ENCODE data around the gene CCDC195. TPM values are rescaled to one million over a fixed set of nuclear protein-coding genes. Genes with fewer than 3 reads are reported as not detected.

Gene CCDC195, protein sequence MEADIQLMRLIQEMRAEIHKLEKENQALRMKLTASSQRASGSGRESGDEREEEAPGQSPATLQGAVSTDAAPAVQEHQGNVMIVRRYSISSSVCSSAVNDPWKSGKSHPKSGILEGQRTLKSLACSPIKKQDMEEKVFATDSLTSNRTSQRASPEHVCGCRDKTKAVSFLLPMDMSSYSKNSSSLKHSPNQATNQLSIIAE
- not detected in 2 replicates for polyA plus RNA-seq (2011; rRNA removed)
- not detected in 2 replicates for polyA minus RNA-seq (2011; rRNA and poly(A)+ RNA removed)

DNA sequence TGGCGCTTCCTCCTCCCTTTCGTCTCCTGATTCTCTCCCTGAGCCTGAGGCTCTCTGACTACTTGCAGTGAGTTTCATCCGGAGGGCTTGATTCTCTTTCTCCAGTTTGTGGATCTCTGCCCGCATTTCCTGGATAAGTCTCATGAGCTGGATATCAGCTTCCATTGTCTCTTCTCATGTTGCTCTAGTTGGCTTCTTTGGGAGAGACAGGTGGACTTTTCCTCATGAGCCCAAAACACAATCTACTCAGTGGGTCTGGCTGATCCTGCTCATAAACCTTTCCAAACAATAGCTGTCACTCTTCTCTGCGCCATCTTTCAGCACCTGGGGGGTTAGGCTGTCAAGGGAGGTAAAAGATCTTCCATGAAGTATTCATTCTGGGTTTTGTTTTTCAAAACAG, at the start of gene CCDC195:
TSS of gene CCDC195 (minus strand) at position 165 of the 400 bp plus-strand sequence. CDS start at position 165, 0 bp downstream.
- TF ChIP-seq, protein P1, sequence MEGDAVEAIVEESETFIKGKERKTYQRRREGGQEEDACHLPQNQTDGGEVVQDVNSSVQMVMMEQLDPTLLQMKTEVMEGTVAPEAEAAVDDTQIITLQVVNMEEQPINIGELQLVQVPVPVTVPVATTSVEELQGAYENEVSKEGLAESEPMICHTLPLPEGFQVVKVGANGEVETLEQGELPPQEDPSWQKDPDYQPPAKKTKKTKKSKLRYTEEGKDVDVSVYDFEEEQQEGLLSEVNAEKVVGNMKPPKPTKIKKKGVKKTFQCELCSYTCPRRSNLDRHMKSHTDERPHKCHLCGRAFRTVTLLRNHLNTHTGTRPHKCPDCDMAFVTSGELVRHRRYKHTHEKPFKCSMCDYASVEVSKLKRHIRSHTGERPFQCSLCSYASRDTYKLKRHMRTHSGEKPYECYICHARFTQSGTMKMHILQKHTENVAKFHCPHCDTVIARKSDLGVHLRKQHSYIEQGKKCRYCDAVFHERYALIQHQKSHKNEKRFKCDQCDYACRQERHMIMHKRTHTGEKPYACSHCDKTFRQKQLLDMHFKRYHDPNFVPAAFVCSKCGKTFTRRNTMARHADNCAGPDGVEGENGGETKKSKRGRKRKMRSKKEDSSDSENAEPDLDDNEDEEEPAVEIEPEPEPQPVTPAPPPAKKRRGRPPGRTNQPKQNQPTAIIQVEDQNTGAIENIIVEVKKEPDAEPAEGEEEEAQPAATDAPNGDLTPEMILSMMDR (IDR thresholded peaks at IDR 0.05; ENCODE audit: low read depth, low read length) = no peak
- Histone ChIP-seq H3K27ac (ENCODE audit: low read depth, low read length) (no peak within 1 kb of the TSS), H3K27me3 (ENCODE audit: control insufficient read depth, insufficient read depth, low read length) (no peaks in the 10 kb centered on the region), H3K4me3 (ENCODE audit: low read depth, low read length) (no peak within 1 kb of the TSS), H3K9me3 (ENCODE audit: control insufficient read depth, insufficient read depth, low read length) (no peaks in the 10 kb centered on the region)
- CTCF ChIA-PET = no interaction called here
- POLR2A ChIA-PET = no interaction called here
- no peak for DNase-seq (ENCODE audit: low read depth, low spot score)

DNA sequence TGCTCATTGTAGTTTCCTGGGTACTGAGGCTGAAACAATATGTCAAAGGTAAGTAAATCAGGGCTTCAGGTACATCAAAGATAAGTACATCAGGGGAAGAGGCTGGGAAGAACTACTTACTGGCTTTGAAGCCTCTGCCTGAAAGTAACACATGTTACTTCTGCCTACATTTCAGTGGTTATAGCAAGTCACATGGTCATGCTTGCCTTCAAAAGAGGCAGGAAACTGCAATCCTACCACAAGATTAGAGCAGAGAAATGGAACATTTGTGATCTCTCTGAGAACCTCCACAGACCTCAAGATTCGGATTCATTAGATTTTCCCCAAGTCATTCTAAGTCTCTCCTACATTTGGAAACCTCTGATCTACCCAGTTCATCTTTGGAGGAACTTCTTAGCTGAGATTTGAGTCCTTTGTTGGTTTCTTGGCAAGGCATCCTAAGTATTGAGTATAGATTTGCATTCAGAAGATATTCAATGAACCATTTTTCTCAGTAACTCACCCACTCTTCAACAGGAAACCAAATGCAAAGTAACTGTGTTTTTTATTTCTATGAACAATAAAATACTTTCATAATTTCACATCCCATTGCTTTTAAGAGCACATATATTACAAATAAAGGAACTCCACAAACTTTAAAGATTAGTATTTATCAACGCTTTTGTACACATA, 48.5 kb upstream of the CCDC195 start:
- TF ChIP-seq, protein P1 (IDR thresholded peaks at IDR 0.05; ENCODE audit: low read depth, low read length) = no peak
- ChIA-PET POLR2A (no interaction called here), CTCF (no interaction called here)
- no peaks in the 10 kb centered on the region for H3K27me3 ChIP-seq (ENCODE audit: control insufficient read depth, insufficient read depth, low read length)
- no peak for DNase-seq (ENCODE audit: low read depth, low spot score)
- no peaks in the 10 kb centered on the region for H3K9me3 ChIP-seq (ENCODE audit: control insufficient read depth, insufficient read depth, low read length)
- H3K4me3 ChIP-seq (ENCODE audit: low read depth, low read length) = no peak overlapping the region
- no peak overlapping the region for H3K27ac ChIP-seq (ENCODE audit: low read depth, low read length)

DNA sequence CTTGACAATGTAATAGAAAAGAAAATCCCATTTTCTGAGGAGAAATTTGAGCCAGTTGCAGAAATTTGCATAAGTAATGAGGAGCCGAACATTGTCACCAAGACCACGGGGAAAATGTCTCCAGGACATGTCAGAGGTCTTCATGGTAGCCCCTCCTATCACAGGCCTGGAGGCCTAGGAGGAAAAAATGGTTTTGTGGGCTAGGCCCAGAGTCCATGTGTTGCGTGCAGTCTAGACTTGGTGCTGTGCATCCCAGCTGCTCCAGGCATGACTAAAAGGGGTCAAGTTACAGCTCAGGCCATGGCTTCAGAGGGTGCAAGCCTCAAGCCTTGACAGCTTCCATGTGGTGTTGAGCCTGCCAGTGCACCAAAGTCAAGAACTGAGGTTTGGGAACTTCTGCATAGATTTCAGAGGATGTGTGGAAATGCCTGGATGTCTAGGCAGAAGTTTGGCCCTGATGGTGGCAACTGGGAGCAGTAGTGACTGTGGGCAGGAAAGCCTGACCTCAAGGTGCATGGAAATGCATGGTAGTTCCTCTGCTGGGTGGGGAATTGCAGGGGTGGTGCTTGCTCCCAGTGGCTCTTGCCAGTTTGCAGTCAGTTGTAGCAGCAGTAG, 41.9 kb upstream of the CCDC195 start:
- Histone ChIP-seq H3K4me3 (ENCODE audit: low read depth, low read length) (no peak overlapping the region), H3K27me3 (ENCODE audit: control insufficient read depth, insufficient read depth, low read length) (no peaks in the 10 kb centered on the region), H3K9me3 (ENCODE audit: control insufficient read depth, insufficient read depth, low read length) (peaks cover 13% of the 10 kb centered on the region; the same call in 1 of the 2 replicates), H3K27ac (ENCODE audit: low read depth, low read length) (no peak overlapping the region)
- ChIA-PET POLR2A (no interaction called here), CTCF (interaction anchor here (2.2 kb wide), 1 partner anchor 20 kb away, joined by 10 read pairs; no protein-coding TSS in a partner anchor)
- no peak for DNase-seq (ENCODE audit: low read depth, low spot score)
- TF ChIP-seq, protein P1 (IDR thresholded peaks at IDR 0.05; ENCODE audit: low read depth, low read length) = no peak

DNA sequence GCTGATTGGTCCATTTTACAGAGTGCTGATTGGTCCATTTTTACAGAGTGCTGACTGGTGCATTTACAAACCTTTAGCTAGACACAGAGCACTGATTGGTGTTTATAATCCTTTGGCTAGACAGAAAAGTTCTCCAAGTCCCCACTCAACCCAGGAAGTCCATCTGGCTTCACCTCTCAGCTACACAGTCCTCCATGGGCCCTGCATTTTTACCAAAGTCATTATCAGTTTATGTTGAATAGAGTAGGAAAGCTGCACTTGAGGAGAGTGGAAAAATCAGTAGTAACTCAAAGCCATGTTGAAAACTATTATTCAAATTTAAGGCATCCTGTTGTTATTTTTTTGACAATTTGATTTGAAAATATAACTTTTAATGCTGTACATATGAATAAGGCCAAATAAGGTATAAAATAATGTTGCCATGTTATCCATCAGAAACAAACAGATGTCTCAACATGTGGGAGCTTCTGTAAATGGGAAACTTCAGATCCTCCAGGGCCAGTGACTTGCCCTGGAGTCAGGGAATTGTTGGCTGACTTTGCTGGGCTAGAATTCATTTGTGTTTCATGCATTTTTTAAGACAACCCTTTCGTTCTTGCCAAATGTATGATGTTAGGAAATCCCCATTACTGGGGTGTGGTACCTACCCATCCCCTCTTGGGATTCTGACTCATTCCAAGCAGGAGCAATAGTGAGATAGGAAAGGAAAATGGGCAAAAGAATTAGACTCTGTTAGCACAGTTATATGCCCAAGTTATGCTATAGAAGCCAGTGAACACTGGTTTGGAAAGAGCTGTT, 37.8 kb upstream of the CCDC195 start:
- no peak overlapping the region for H3K27ac ChIP-seq (ENCODE audit: low read depth, low read length)
- no peaks in the 10 kb centered on the region for H3K27me3 ChIP-seq (ENCODE audit: control insufficient read depth, insufficient read depth, low read length)
- H3K9me3 ChIP-seq (ENCODE audit: control insufficient read depth, insufficient read depth, low read length) = peaks cover 13% of the 10 kb centered on the region; the same call in 1 of the 2 replicates
- TF ChIP-seq, protein P1 (IDR thresholded peaks at IDR 0.05; ENCODE audit: low read depth, low read length) = no peak
- POLR2A ChIA-PET = no interaction called here
- no peak for DNase-seq (ENCODE audit: low read depth, low spot score)
- no peak overlapping the region for H3K4me3 ChIP-seq (ENCODE audit: low read depth, low read length)
- CTCF ChIA-PET = interaction anchor here (0.6 to 0.8 kb wide), 2 partner anchors 29 to 248 kb away, joined by 3 read pairs; no protein-coding TSS in a partner anchor
